Activated CD8-positive, alpha-beta memory T cell treated with anti-CD3 and anti-CD28 coated beads, Interleukin-2, amount 10 ng/mL, durations not matched to agents 7 days and 5 days (primary cell): Measurements from ENCODE around the gene ADAM11. TPM values are rescaled to one million over a fixed set of nuclear protein-coding genes. Genes with fewer than 3 reads are reported as not detected.
"Not testable (repeated sequence)": the region's sequence is repeated elsewhere in the genome, so short reads cannot be mapped to it uniquely, and the experiment has no call there.

Experiments
- ATAC-seq: fragments of 150-1000 bp; cut with Tn5 transposase; one replicate; pipeline ENCODE4 v1.10.0; 2021; ENCODE audit warnings: moderate library complexity
- CTCF ChIA-PET: fragments of 350-600 bp; sonication (Branson Sonifier 250); formaldehyde crosslinking; loops from one replicate; lab custom pipeline; 2021; ENCODE audit warnings: antibody characterized with exemption; lab: Charles Lee
- DNase-seq: peaks from one replicate; pipeline ENCODE4 v3.0.0-alpha.2; 2020
- H3K27ac Mint-ChIP-seq: one replicate; pipeline ENCODE4 v1.8.0; 2021; ENCODE audit warnings: mild to moderate bottlenecking, mixed read lengths
- H3K27me3 Mint-ChIP-seq: one replicate; pipeline ENCODE4 v1.8.0; 2021; ENCODE audit warnings: mixed read lengths
- H3K36me3 Mint-ChIP-seq: one replicate; pipeline ENCODE4 v1.8.0; 2021; ENCODE audit warnings: mild to moderate bottlenecking, mixed read lengths
- H3K4me1 Mint-ChIP-seq: one replicate; pipeline ENCODE4 v1.8.0; 2021; ENCODE audit warnings: mixed read lengths
- H3K4me3 Mint-ChIP-seq: one replicate; pipeline ENCODE4 v1.8.0; 2021; ENCODE audit warnings: mild to moderate bottlenecking, moderate library complexity, mixed read lengths
- H3K9me3 Mint-ChIP-seq: one replicate; pipeline ENCODE4 v1.8.0; 2022; ENCODE audit warnings: low read depth, mixed read lengths
- total RNA-seq, 2 experiments: library from RNA; stranded (reverse); gene quantifications; one replicate each; pipeline ENCODE4 v1.2.3, GENCODE V29; 2021

The ADAM11 gene
- total RNA-seq, 2 experiments from 2014 or later: 0.35 to 0.50 TPM

DNA sequence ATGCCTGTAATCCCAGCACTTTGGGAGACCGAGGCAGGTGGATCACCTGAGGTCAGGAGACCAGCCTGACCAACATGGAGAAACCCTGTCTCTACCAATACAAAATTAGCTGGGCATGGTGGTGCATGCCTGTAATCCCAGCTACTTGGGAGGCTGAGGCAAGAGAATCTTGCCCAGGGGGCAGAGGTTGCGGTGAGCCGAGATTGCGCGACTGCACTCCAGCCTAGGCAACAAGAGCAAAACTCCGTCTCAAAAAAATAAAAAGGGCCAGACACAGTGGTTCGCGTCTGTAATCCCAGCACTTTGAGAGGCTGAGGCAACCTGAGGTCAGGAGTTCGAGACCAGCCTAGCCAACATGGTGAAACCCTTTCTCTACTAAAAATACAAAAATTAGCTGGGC, 66.4 kb downstream of the ADAM11 start:
- peaks cover 38% of the 10 kb centered on the region for H3K27me3 Mint-ChIP-seq
- H3K4me1 Mint-ChIP-seq, ATAC-seq, H3K4me3 Mint-ChIP-seq, H3K36me3 Mint-ChIP-seq, H3K9me3 Mint-ChIP-seq, DNase-seq, H3K27ac Mint-ChIP-seq: not testable (repeated sequence)
- CTCF ChIA-PET: interaction anchor here (0.6 kb wide), 1 partner anchor 532 kb away, joined by 4 read pairs; no protein-coding TSS in a partner anchor

- Mint-ChIP-seq H3K9me3 (no peaks in the 10 kb centered on the region), H3K4me1 (peaks cover 6% of the 10 kb centered on the region), H3K4me3 (no peak overlapping the region), H3K36me3 (peaks cover 3% of the 10 kb centered on the region), H3K27me3 (peaks cover 39% of the 10 kb centered on the region), H3K27ac (no peak overlapping the region)
- ATAC-seq (no peak), DNase-seq (no peak)
- CTCF ChIA-PET: interaction anchor here (0.6 to 1.0 kb wide), 2 partner anchors 47 to 565 kb away, joined by 3 read pairs; no protein-coding TSS in a partner anchor
These were observed 67.5 kb downstream of the ADAM11 start for GRCh38 chr17:44826123-44826790.

GRCh38 chr17:44827863-44828262, 69.1 kb downstream of the ADAM11 start:
- CTCF ChIA-PET: interaction anchor here (1.7 kb wide), 1 partner anchor 48 kb away, joined by 13 read pairs; no protein-coding TSS in a partner anchor
- DNase-seq: no peak
- H3K4me1 Mint-ChIP-seq: peaks cover 6% of the 10 kb centered on the region
- no peak overlapping the region for H3K4me3 Mint-ChIP-seq
- ATAC-seq: no peak
- peaks cover 55% of the 10 kb centered on the region for H3K27me3 Mint-ChIP-seq
- H3K36me3 Mint-ChIP-seq: peaks cover 3% of the 10 kb centered on the region
- no peaks in the 10 kb centered on the region for H3K9me3 Mint-ChIP-seq
- H3K27ac Mint-ChIP-seq: no peak overlapping the region

DNA sequence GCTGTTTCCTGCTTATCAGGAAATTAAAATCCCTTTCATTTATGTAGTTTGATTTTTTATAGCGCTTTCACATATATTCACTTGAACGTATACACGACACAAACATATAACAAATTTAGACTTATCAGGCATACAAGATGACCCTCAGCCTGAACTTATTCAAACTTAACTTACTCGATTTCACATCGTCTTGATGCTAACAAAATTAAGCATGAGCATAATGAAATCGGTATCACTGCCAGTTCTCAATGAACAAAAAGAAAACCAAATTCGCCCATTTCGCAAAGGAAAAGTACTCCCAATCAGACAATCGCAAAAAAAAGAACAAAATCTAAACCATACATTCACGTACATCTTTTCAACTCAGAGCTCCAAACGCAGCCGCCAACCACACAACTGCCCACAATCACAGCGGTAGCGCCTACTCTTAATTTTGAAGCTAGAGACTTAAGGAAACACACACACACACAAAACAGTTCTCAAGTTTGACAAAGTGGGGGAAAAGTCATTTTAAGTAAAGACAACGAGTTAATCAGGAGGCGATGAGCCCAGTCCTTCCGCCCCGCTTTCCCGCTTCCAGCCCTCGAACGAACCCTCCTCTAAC, 70.2 kb downstream of the ADAM11 start:
- ATAC-seq (no peak), DNase-seq (peak; percentile 52)
- Mint-ChIP-seq H3K27ac (no peak overlapping the region), H3K4me3 (peak overlapping the region; percentile 61), H3K36me3 (peaks cover 3% of the 10 kb centered on the region), H3K9me3 (no peaks in the 10 kb centered on the region), H3K27me3 (peaks cover 64% of the 10 kb centered on the region), H3K4me1 (peaks cover 6% of the 10 kb centered on the region)
- CTCF ChIA-PET: interaction anchor here (1.0 to 1.7 kb wide), 2 partner anchors 50 to 54 kb away, joined by 4 to 13 read pairs; no protein-coding TSS in a partner anchor

- H3K4me1 Mint-ChIP-seq: peaks cover 6% of the 10 kb centered on the region
- no peaks in the 10 kb centered on the region for H3K9me3 Mint-ChIP-seq
- H3K4me3 Mint-ChIP-seq: peak within 1 kb of the TSS; percentile 61
- H3K27me3 Mint-ChIP-seq: peaks cover 66% of the 10 kb centered on the region
- H3K27ac Mint-ChIP-seq: no peak within 1 kb of the TSS
- CTCF ChIA-PET: interaction anchor here (1.5 to 2.9 kb wide), 3 partner anchors 50 to 306 kb away, joined by 4 to 21 read pairs (median 13); partner anchors contain the start of gene ACBD4
- no peak for DNase-seq
- ATAC-seq: peak; percentile 75
- H3K36me3 Mint-ChIP-seq: peaks cover 3% of the 10 kb centered on the region
These were observed 71.0 kb downstream of the ADAM11 start, which contains the start of gene GJC1 for GRCh38 chr17:44829523-44830358. GJC1 (minus strand) TSS chr17:44830287; CDS start chr17:44805817, 24,470 bp downstream.

- ATAC-seq: peak; percentile 37
- H3K36me3 Mint-ChIP-seq: peaks cover 3% of the 10 kb centered on the region
- peaks cover 66% of the 10 kb centered on the region for H3K27me3 Mint-ChIP-seq
- CTCF ChIA-PET: interaction anchor here (0.5 to 2.9 kb wide), 3 partner anchors 52 to 322 kb away, joined by 3 to 21 read pairs (median 4); partner anchors contain the start of gene ACBD4
- DNase-seq: no peak
- peak overlapping the region; percentile 53 for H3K4me3 Mint-ChIP-seq
- H3K27ac Mint-ChIP-seq: no peak overlapping the region
- H3K9me3 Mint-ChIP-seq: no peaks in the 10 kb centered on the region
- peaks cover 6% of the 10 kb centered on the region for H3K4me1 Mint-ChIP-seq
These were observed 71.8 kb downstream of the ADAM11 start for GRCh38 chr17:44830359-44831288.

DNA sequence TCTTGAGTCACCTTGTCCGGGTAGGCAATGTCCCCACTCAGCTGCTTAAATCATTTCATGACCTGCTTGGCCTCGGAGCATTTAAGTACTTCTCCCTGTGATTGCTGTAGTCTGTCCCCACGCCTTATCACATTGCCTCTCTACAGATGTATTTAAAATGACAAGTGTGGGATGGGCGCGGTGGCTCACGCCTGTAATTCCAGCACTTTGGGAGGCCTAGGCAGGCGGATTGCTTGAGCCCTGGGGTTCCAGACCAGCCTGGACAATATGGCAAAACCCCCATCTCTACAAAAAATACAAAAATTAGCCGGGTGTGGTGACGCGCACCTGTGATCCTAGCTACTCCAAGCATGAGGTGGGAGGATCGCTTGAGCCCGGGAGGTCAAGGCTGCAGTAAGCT, 72.6 kb downstream of the ADAM11 start:
- H3K27me3 Mint-ChIP-seq: peaks cover 64% of the 10 kb centered on the region
- no peaks in the 10 kb centered on the region for H3K9me3 Mint-ChIP-seq
- no peak overlapping the region for H3K27ac Mint-ChIP-seq
- CTCF ChIA-PET: interaction anchor here (0.5 to 2.9 kb wide), 3 partner anchors 53 to 321 kb away, joined by 3 to 21 read pairs (median 4); partner anchors contain the start of gene ACBD4
- H3K4me3 Mint-ChIP-seq: no peak overlapping the region
- ATAC-seq (no peak), DNase-seq (no peak)
- H3K36me3 Mint-ChIP-seq: peaks cover 3% of the 10 kb centered on the region
- peaks cover 6% of the 10 kb centered on the region for H3K4me1 Mint-ChIP-seq

Other genes starting within 250 kb of the ADAM11 start
- under 1 TPM in 1 of 2 experiments, not detected in 1; 0.30 TPM for gene FZD2, start 201.5 kb upstream of the ADAM11 start, total RNA-seq
- not detected for gene MEIOC, start 102.5 kb upstream of the ADAM11 start, total RNA-seq
- 10 to 100 TPM; 26.0 to 28.4 TPM for gene CCDC43, start 69.2 kb upstream of the ADAM11 start, total RNA-seq
- gene DBF4B, start 50.3 kb upstream of the ADAM11 start, total RNA-seq: 10 to 100 TPM; 43.8 to 53.2 TPM
- gene GJC1, start 71.3 kb downstream of the ADAM11 start, total RNA-seq: 1 to 10 TPM; 2.7 to 3.7 TPM
- not detected for gene HIGD1B, start 88.9 kb downstream of the ADAM11 start, total RNA-seq
- 100 to 1,000 TPM; 134 to 178 TPM for gene EFTUD2, start 140.5 kb downstream of the ADAM11 start, total RNA-seq
- not detected for gene GFAP, start 156.5 kb downstream of the ADAM11 start, total RNA-seq
- gene KIF18B, start 188.8 kb downstream of the ADAM11 start, total RNA-seq: 100 to 1,000 TPM in 1 of 2 experiments, 10 to 100 TPM in 1; 86.7 to 117 TPM
- gene C1QL1, start 209.3 kb downstream of the ADAM11 start, total RNA-seq: under 1 TPM; 0.33 to 0.38 TPM